ENCODE results near the gene SLC8A3. TPM values are rescaled to one million over a fixed set of nuclear protein-coding genes. Genes with fewer than 3 reads are reported as not detected.

SLC8A3 gene
- total and polyA plus RNA-seq, 9 of the 15 experiments (the other 6 are each of a cell fraction or from before 2014, with no cell fraction given) = not detected

- 0% methylated on average over 3 of the region's 3 CpGs for WGBS (ENCODE audit: insufficient coverage, low coverage, missing lambda C conversion rate)
Measured at GRCh38 chr14:70148911-70149595, 39.7 kb downstream of the SLC8A3 start.

More at GRCh38 chr14:70148911-70149595, 39.7 kb downstream of the SLC8A3 start:
- no peak overlapping the region for H3K4me2 ChIP-seq (ENCODE audit: insufficient read depth, low read length)
- ATAC-seq = no peak
- TF ChIP-seq, protein P1, sequence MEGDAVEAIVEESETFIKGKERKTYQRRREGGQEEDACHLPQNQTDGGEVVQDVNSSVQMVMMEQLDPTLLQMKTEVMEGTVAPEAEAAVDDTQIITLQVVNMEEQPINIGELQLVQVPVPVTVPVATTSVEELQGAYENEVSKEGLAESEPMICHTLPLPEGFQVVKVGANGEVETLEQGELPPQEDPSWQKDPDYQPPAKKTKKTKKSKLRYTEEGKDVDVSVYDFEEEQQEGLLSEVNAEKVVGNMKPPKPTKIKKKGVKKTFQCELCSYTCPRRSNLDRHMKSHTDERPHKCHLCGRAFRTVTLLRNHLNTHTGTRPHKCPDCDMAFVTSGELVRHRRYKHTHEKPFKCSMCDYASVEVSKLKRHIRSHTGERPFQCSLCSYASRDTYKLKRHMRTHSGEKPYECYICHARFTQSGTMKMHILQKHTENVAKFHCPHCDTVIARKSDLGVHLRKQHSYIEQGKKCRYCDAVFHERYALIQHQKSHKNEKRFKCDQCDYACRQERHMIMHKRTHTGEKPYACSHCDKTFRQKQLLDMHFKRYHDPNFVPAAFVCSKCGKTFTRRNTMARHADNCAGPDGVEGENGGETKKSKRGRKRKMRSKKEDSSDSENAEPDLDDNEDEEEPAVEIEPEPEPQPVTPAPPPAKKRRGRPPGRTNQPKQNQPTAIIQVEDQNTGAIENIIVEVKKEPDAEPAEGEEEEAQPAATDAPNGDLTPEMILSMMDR (IDR thresholded peaks at IDR 0.05 in 2 of 3, conservative IDR thresholded peaks at IDR 0.05 in 1 of 3; ENCODE audit: insufficient read depth in 2 of 3, low read depth in 1 of 3, low read length in 3 of 3) = no peak
- TF ChIP-seq, protein P2, sequence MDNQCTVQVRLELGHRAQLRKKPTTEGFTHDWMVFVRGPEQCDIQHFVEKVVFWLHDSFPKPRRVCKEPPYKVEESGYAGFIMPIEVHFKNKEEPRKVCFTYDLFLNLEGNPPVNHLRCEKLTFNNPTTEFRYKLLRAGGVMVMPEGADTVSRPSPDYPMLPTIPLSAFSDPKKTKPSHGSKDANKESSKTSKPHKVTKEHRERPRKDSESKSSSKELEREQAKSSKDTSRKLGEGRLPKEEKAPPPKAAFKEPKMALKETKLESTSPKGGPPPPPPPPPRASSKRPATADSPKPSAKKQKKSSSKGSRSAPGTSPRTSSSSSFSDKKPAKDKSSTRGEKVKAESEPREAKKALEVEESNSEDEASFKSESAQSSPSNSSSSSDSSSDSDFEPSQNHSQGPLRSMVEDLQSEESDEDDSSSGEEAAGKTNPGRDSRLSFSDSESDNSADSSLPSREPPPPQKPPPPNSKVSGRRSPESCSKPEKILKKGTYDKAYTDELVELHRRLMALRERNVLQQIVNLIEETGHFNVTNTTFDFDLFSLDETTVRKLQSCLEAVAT (IDR thresholded peaks at IDR 0.05) = no peak
- TF ChIP-seq FOXA1 (IDR thresholded peaks at IDR 0.05; ENCODE audit: borderline replicate concordance) = no peak
- no peak for TF ChIP-seq CBX5 (IDR thresholded peaks at IDR 0.05; ENCODE audit: borderline replicate concordance, low read depth)
- no peak for TF ChIP-seq TBL1XR1 (IDR thresholded peaks at IDR 0.05; ENCODE audit: low read length in 2 of 2)
- no peak for TF ChIP-seq THRB (CRISPR knock-in tag; conservative IDR thresholded peaks at IDR 0.05)
- no peak for TF ChIP-seq HDAC1 (IDR thresholded peaks at IDR 0.05)
- no peak for TF ChIP-seq ZNF165 (CRISPR knock-in tag; IDR thresholded peaks at IDR 0.05; ENCODE audit: borderline replicate concordance)
- TF ChIP-seq ZNF699 (CRISPR knock-in tag; IDR thresholded peaks at IDR 0.05; ENCODE audit: insufficient replicate concordance) = no peak
- TF ChIP-seq, protein P3, sequence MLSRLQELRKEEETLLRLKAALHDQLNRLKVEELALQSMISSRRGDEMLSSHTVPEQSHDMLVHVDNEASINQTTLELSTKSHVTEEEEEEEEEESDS (CRISPR knock-in tag; IDR thresholded peaks at IDR 0.05) = no peak
- no peak for TF ChIP-seq CHD1 (IDR thresholded peaks at IDR 0.05; ENCODE audit: low read length)
- DNase-seq (ENCODE audit: extremely low read depth in 1 of 4, low spot score in 3 of 4) = no peak
- H3K4me1 ChIP-seq (replicated peaks in 1 of 2; ENCODE audit: control insufficient read depth in 2 of 2, insufficient read depth in 2 of 2, low read length in 2 of 2) = no peaks in the 10 kb centered on the region
- no peak overlapping the region for H3K27ac ChIP-seq (ENCODE audit: extremely low read depth, low read depth, low read length)
- no peak overlapping the region for H3K9ac ChIP-seq (ENCODE audit: insufficient read depth in 1 of 2, low read depth in 2 of 2, low read length in 2 of 2)
- peaks cover 0 to 6% of the 10 kb centered on the region in 2 experiments; a peak in 1 of 5 replicates for H3K27me3 ChIP-seq (ENCODE audit: control insufficient read depth in 2 of 2, insufficient read depth in 2 of 2, low read length in 2 of 2)
- intact Hi-C loops (cut with micrococcal nuclease) (no loop called here), in situ Hi-C loops (cut with MboI) (no loop called here)
- no peak overlapping the region for H2AFZ ChIP-seq (ENCODE audit: low read depth, low read length)
- BruUV-seq (replicated peaks) = no TSS peak
- no peak for FAIRE-seq
- H4K20me1 ChIP-seq (replicated peaks; ENCODE audit: control insufficient read depth, insufficient read depth, low read length) = no peaks in the 10 kb centered on the region
- no peak overlapping the region for H3K4me3 ChIP-seq
- CTCF ChIA-PET (ENCODE audit: low intra/inter-chr PET ratio) = no interaction called here
- no peaks in the 10 kb centered on the region for H3K9me3 ChIP-seq (replicated peaks; ENCODE audit: control insufficient read depth, insufficient read depth, low read depth, low read length)
- H3K9me1 ChIP-seq (ENCODE audit: control insufficient read depth, insufficient read depth, low read length) = no peaks in the 10 kb centered on the region
- H3K36me3 ChIP-seq (ENCODE audit: control insufficient read depth, insufficient read depth, low read length) = no peaks in the 10 kb centered on the region
- POLR2A ChIA-PET = no interaction called here
- no peaks in the 10 kb centered on the region for H3K79me2 ChIP-seq (ENCODE audit: control insufficient read depth, insufficient read depth, low read length)
